ENCODE results near the gene SMCHD1.

Gene SMCHD1

GRCh38 chr18:2811416-2811815 is 155.9 kb downstream of the SMCHD1 start:
- no peaks in the 10 kb centered on the region for H3K27me3 ChIP-seq (ENCODE audit: insufficient read depth, poor library complexity, severe bottlenecking)
- no peak overlapping the region for H3K27ac ChIP-seq (replicated peaks)
- DNase-seq (ENCODE audit: low read depth in 1 of 2, low spot score in 1 of 2): no peak
- TF ChIP-seq GABPA (IDR thresholded peaks at IDR 0.05; ENCODE audit: low read depth): no peak
- TF ChIP-seq, protein P1, sequence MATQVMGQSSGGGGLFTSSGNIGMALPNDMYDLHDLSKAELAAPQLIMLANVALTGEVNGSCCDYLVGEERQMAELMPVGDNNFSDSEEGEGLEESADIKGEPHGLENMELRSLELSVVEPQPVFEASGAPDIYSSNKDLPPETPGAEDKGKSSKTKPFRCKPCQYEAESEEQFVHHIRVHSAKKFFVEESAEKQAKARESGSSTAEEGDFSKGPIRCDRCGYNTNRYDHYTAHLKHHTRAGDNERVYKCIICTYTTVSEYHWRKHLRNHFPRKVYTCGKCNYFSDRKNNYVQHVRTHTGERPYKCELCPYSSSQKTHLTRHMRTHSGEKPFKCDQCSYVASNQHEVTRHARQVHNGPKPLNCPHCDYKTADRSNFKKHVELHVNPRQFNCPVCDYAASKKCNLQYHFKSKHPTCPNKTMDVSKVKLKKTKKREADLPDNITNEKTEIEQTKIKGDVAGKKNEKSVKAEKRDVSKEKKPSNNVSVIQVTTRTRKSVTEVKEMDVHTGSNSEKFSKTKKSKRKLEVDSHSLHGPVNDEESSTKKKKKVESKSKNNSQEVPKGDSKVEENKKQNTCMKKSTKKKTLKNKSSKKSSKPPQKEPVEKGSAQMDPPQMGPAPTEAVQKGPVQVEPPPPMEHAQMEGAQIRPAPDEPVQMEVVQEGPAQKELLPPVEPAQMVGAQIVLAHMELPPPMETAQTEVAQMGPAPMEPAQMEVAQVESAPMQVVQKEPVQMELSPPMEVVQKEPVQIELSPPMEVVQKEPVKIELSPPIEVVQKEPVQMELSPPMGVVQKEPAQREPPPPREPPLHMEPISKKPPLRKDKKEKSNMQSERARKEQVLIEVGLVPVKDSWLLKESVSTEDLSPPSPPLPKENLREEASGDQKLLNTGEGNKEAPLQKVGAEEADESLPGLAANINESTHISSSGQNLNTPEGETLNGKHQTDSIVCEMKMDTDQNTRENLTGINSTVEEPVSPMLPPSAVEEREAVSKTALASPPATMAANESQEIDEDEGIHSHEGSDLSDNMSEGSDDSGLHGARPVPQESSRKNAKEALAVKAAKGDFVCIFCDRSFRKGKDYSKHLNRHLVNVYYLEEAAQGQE (IDR thresholded peaks at IDR 0.05; ENCODE audit: insufficient replicate concordance, low read depth): no peak
- no peak for TF ChIP-seq SPI1 (IDR thresholded peaks at IDR 0.05; ENCODE audit: borderline replicate concordance, low read depth)
- TF ChIP-seq, protein P2, sequence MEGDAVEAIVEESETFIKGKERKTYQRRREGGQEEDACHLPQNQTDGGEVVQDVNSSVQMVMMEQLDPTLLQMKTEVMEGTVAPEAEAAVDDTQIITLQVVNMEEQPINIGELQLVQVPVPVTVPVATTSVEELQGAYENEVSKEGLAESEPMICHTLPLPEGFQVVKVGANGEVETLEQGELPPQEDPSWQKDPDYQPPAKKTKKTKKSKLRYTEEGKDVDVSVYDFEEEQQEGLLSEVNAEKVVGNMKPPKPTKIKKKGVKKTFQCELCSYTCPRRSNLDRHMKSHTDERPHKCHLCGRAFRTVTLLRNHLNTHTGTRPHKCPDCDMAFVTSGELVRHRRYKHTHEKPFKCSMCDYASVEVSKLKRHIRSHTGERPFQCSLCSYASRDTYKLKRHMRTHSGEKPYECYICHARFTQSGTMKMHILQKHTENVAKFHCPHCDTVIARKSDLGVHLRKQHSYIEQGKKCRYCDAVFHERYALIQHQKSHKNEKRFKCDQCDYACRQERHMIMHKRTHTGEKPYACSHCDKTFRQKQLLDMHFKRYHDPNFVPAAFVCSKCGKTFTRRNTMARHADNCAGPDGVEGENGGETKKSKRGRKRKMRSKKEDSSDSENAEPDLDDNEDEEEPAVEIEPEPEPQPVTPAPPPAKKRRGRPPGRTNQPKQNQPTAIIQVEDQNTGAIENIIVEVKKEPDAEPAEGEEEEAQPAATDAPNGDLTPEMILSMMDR (IDR thresholded peaks at IDR 0.05; ENCODE audit: insufficient read depth, low read length): no peak
- TF ChIP-seq POLR2AphosphoS5 (IDR thresholded peaks at IDR 0.05; ENCODE audit: low read depth): no peak
- no peak overlapping the region for H3K4me3 ChIP-seq (replicated peaks; ENCODE audit: insufficient read depth, low read length)

- no peak overlapping the region for H3K27ac ChIP-seq (replicated peaks)
- H3K4me3 ChIP-seq (replicated peaks; ENCODE audit: insufficient read depth, low read length): no peak overlapping the region
- no peak for DNase-seq (ENCODE audit: low read depth in 1 of 2, low spot score in 1 of 2)
- H3K27me3 ChIP-seq (ENCODE audit: insufficient read depth, poor library complexity, severe bottlenecking): no peaks in the 10 kb centered on the region
- TF ChIP-seq, protein P1 (IDR thresholded peaks at IDR 0.05; ENCODE audit: insufficient replicate concordance, low read depth): no peak
- TF ChIP-seq GABPA (IDR thresholded peaks at IDR 0.05; ENCODE audit: low read depth): no peak
- TF ChIP-seq, protein P2 (IDR thresholded peaks at IDR 0.05; ENCODE audit: insufficient read depth, low read length): no peak
- no peak for TF ChIP-seq SPI1 (IDR thresholded peaks at IDR 0.05; ENCODE audit: borderline replicate concordance, low read depth)
- no peak for TF ChIP-seq POLR2AphosphoS5 (IDR thresholded peaks at IDR 0.05; ENCODE audit: low read depth)
These were observed 159.4 kb downstream of the SMCHD1 start for GRCh38 chr18:2814928-2815327.

DNA sequence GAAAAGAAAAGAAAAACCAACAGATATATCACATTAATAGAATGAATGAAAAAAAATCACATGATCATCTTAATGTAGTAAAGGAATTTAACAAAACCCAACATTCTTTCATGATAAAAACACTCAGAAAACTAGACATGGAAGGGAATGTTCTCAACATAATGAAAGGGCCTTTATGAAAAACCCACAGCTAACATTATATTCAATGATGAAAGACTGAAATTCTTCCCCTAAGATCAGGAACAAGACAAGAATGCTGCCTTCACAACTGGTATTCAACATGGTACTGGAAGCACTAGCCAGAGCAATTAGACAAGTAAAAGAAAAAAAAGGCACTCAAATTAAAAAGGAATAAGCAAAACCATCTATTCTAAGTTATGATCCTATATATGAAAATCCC is 162.8 kb downstream of the SMCHD1 start:
- no peak for DNase-seq (ENCODE audit: low read depth in 1 of 2, low spot score in 1 of 2)
- H3K4me3 ChIP-seq (replicated peaks; ENCODE audit: insufficient read depth, low read length): no peak overlapping the region
- no peaks in the 10 kb centered on the region for H3K27me3 ChIP-seq (ENCODE audit: insufficient read depth, poor library complexity, severe bottlenecking)

More for the DNA sequence above, 162.8 kb downstream of the SMCHD1 start:
- TF ChIP-seq, protein P2 (IDR thresholded peaks at IDR 0.05; ENCODE audit: insufficient read depth, low read length): no peak
- TF ChIP-seq GABPA (IDR thresholded peaks at IDR 0.05; ENCODE audit: low read depth): no peak
- TF ChIP-seq POLR2AphosphoS5 (IDR thresholded peaks at IDR 0.05; ENCODE audit: low read depth): no peak
- TF ChIP-seq, protein P1 (IDR thresholded peaks at IDR 0.05; ENCODE audit: insufficient replicate concordance, low read depth): no peak
- no peak for TF ChIP-seq SPI1 (IDR thresholded peaks at IDR 0.05; ENCODE audit: borderline replicate concordance, low read depth)
- H3K27ac ChIP-seq (replicated peaks): no peak overlapping the region

Data from HL-60 (cell line).